GM12892 (cell line): ENCODE data around the gene MGMT.

ENCODE experiments used
- POLR2A ChIP-seq: IDR thresholded peaks from 2 replicates; pipeline ENCODE4 v1.6.1; 2011; ENCODE audit warnings: low read depth, low read length, control low read depth
- POLR2AphosphoS5 ChIP-seq: IDR thresholded peaks from 2 replicates; pipeline ENCODE4 v1.6.1; 2011; ENCODE audit warnings: low read depth, low read length, control low read depth

GRCh38 chr10:129743738-129744133, 276.7 kb downstream of the MGMT start:
- TF ChIP-seq POLR2AphosphoS5, result no peak
- TF ChIP-seq POLR2A, result no peak
